ENCODE measurements around the gene NNT.
"Not testable (repeated sequence)": the region's sequence is repeated elsewhere in the genome, so short reads cannot be mapped to it uniquely, and the experiment has no call there.

NNT gene

DNA sequence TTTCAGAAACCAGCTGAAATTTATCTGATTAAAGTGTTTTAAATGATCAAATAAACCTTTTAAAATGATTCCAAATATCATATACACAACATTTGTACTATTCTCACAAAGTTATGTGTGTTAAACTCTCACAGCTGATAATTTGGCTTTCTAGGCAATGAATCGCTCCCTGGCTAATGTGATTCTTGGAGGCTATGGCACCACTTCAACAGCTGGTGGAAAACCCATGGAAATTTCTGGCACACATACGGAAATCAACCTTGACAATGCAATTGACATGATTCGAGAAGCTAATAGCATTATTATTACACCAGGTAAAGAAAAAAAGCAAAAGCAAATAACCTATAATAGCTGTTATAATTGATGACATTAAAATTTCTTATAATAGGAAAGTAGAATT is 72.4 kb downstream of the NNT start:
- DNase-seq = no peak

DNA sequence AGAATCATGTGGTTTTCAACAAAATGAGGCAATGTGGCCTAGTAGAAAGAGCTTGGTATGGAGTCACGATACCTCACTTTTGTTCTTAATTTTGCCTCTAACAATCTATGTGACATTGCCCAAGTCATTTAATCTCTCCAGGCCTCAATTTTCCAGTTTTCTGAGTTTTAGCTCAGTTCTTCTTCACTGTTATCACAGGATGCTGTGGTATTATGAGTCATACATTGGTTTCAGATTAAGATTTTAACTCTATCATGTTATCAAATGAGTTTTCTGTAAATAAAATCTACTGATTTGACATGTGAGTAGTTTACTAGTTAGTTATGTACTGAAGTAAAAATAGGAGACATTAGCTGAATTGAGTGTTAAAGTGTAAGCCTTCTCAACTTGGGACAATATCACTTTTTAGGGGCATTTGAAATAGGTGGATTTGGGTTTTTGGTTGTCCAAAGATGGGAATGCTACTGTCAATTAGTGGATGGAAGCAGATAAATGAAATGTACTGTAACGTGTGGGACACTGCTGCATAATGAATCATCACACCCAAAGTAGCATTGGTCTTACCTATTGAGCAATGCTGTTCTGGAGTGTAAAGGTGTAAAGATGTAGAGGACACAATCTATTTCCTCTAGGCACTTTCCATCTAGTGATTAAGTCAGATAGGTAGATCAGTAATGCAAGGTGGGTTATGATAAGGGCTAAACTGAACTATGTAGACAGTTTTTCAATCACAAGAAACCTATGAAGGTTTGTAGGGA is 73.3 kb downstream of the NNT start:
- DNase-seq = no peak

DNA sequence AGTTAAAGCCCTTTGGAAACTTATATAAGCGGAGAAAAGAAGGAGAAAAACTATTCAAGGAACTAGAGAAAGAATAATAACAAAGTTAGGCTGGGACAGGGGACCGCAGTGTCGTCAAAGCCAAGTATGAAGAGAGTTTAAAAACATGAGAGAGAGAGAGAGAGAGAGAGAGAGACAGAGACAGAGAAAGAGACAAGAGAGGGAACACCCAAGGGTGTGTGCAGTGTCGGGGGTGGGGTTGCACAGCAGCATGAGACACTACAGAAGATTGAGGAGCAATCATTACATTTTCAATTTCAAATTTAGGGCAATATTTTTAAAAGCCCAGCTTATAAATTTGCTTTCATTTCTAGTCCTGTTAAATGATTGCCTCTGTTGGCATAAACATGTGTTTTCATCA is 74.3 kb downstream of the NNT start:
- DNase-seq = no peak

DNA sequence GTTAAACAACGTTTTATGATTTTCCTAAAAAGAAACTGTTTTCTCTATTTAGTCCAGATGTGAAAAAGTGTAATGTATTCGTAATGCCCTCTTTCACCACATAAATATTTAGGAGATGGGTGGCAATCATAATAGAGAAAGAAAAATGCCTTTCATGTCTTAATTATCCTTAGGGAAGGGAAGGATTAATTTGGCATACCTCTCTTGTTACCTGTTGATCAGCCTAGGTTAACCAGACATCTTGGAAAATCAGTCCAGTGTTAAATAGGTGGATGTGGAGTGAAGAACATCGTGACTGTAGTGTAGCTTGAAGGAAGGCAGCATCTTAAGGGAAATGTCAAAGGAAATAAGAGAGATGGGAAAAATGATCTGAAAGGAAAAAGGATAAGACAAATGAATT is 76.2 kb downstream of the NNT start:
- DNase-seq = no peak

DNA sequence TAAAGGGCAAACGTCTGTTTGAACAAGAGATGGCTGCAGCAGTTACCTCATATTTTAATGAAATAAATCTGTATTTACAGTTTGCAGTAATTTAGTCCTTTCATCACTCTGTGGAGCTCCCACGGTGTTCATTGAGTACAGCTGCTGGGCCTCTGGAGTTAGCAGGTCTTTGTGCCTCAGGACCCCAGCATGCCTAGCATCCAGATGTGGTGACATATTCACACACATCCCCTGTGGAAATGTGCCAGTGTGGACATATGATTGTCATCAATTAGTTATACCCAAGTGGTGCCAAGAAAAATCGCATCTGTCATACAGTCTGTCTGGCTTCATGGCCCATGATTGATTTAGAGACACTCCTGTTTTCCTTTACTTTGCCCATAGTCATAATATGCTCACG is 77.3 kb downstream of the NNT start:
- no peak for DNase-seq

DNA sequence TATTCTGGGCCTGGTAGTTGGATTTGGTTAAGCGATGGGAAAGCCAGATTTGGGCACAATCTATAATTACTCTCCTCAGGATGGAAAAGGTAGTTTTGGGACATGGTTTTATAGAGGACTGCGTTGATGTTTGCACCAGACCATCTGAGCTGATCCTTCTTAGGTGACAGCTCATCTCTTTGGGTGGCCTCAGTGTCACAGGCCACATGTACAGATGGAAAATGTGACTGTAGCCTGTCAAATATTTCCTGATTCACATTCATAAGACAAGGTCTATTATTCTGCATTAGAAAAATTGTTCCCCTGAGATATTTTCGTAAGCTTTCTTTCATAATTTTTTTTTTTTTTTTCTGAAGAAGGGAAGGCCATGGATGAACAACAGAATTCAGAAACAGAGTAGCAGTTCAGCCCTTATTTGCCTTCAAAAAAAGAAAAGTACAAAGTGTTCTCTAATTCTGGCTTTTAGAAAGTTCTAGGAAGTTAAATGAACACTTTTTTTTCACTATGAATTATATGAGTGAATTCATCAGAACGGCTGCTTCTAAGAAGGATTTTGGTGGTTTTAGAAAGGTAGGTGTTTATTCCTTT is 81.0 kb downstream of the NNT start:
- DNase-seq = no peak

DNA sequence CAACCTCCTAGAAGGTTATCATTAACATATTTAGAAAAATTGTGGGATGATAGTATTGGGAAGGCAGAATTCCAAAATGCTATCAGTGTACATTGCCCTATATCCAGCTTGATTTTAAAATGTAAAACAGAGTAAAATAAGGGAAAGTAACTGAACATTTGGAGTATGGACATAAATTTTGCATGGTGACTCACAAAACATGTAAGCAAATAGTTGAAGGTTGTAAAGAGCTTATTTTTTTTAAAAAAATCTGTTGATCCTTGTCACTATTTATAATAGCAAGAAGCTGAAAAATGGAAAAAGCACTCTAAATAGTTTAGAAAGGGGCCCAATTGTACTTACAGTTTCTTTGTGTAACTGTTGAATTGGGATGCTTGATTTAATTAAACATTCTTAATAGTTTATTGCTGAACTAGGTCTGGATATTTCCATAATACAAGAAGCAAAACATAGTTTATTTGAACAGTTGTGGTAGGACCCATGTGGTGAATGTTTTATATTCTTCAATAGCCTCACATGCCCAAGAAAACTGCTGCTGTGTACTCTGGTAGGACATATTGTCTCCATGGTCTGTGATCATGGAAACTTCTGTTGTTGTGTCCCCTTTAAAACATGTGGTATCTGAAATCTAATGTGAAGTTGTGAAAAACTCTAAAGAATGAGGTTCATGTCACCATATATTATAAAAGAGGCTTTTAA is 82.4 kb downstream of the NNT start:
- DNase-seq = no peak

DNA sequence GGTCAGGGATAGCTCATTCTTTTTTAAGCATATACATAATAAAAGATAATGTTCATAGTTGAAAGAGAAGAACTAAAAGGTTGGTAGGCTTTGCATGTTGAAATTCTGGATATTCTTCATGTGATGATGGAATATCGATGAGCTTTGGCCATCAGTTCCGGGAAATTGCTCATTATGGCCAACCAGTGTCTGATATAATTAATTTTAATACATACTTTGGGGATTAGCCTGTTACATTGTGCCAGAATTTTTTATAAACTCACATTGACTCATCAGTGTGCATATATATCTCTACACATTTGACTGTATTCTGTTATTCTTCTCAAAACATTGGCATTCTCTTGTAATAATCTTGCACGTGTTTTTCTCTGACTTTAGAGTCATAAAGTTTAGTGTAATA is 84.3 kb downstream of the NNT start:
- DNase-seq = no peak

DNA sequence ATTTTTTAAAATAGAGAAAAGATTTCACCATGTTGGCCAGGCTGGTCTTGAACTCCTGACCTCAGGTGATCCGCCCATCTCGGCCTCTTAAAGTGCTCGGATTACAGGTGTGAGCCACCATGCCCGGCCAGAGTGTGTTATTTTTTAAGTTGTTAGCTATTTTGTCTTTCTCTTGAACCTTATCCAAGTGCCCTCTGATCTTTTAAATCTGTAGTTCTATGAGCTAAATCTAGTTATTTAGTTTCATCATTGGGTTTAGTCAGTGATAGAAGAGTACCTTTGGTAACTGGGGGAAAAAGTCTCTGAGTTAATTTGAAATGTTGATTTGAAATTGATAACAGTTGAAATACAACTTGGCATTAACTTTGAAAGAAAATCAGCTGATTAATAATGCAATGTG is 88.3 kb downstream of the NNT start:
- no peak for DNase-seq

DNA sequence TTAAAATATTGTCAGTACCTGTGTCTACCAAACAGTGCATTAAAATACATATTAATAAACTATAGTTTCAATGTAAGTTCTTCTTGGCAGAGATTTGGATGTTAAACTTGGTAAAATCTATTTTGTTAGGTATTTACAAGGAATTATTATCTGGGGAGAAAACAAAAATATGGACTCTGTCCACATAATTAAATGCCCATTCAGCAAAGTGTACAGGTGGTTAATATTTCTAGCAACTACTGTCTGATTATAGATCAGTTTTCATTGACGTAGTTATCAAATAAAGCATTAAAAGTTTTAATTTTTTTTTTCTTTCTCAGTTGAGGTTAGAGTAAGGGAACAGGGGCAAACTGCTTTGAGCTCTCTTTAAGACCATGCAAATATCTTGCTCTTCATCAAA is 88.9 kb downstream of the NNT start:
- no peak for DNase-seq

DNA sequence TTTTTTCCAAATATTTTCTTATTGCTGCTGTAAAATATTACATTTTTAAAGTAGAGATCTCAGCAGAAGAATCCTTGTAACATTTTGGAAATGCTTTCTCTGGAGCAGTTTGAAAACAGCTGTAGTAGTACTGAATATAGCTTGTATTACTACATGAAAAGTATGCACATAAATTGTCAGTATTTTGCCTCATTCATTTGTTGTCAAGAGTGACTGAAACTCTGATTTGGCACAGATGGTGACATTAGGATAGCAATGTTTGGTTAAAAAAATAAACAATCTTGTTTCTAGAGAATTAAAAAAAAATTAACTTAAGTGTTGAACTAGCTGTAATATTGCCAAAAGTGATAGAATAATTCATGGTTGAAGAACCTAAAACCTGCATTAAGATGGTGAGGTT is 90.4 kb downstream of the NNT start:
- DNase-seq = no peak

DNA sequence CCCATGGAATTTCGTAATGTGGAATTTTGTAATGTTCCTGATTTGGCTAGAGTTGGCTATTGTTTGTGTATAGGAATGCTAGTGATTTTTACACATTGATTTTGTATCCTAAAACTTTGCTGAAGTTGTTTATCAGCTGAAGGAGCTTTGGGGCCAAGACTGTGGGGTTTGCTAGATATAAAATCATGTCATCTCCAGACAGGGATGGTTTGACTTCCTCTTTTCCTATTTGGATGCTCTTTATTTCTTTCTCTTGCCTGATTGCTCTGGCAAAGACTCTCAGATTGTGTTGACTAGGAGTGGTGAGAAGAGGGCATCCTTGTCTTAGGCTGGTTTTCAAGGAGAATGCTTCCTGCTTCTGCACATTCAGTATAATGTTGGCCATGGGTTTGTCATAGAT is 91.0 kb downstream of the NNT start:
- DNase-seq = no peak

DNA sequence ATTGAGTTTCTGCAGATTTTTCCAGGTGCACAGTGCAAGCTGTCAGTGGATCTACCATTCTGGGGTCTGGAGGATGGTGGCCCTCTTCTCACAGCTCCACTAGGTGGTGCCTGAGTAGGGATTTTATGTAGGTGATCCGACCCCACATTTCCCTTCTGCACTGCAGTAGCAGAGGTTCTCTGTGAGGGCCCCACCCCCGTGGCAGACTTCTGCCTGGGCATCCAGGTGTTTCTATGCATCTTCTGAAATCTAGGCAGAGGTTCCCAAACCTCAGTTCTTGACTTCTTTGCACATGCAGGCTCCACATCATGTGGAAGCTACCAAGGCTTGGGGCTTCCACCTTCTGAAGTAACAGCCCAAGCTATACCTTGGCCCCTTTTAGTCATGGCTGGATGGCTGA is 93.5 kb downstream of the NNT start:
- DNase-seq = not testable (repeated sequence)

DNA sequence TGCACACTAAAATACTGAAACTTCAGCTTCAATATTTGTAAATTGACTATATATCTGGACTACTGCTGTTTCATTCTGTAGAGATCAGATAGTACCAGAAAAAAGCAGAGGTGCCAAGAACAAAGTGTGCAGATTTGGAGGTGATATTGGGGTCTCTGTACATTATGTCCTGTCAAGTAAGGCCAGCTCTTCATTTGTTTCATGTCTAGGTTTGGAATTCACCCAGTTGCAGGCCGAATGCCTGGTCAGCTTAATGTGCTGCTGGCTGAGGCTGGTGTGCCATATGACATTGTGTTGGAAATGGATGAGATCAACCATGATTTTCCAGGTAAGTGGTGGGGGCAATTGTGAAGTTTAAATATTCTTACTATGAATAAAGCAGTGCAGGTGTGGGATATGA is 96.9 kb downstream of the NNT start:
- no peak for DNase-seq

DNA sequence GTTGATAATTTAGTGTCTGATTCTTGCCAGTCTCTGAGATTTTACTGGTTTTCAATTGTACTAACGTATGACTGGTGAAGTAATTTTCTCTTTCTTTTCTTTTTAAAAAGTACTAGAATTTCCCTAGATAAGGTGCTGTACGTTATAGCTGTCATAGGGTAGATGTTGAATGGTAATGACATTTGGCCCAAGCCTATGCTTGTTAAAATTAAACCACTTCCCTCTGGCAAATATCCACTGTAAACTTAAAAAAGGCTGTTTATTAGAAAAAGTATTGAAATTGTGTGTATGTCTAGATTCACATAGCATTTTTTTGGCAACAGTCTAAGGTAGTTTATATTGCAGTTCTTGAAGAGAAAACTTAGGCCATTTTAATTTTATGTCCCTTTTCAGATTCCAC is 97.6 kb downstream of the NNT start:
- DNase-seq = no peak

DNA sequence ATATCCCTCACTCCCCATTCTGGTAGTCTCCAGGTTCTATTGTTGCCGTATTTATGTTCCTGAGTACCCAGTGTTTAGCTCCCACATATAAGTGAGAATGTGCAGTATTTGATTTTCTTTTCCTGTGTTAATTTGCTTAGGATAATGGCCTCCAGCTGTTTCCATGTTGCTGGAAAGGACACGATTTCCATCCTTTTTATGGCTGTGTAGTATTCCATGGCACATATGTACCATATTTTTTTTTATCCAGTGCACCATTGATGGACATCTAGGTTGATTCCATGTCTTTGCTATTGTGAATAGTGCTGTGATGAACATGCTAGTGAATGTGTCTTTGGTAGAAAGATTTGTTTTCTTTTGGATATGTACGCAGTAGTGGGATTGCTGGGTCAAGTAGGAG is 98.2 kb downstream of the NNT start:
- DNase-seq = no peak

DNA sequence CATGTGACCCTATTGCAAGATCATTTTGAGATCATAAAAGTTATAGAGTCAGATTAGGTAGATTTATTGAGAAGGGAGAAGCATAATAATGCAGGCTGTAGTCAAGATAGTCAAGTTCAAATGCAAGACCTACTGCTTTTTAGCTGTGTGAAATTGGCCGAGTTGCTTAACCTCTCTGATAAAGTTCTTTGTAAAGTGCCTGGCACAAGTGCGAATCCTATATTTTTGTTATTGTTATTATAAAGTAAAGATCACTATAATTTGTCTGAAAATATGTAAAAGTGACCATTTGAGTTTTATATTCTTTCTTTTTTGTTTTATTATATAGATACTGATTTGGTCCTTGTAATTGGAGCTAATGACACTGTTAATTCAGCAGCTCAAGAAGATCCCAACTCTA is 99.3 kb downstream of the NNT start:
- DNase-seq = no peak

DNA sequence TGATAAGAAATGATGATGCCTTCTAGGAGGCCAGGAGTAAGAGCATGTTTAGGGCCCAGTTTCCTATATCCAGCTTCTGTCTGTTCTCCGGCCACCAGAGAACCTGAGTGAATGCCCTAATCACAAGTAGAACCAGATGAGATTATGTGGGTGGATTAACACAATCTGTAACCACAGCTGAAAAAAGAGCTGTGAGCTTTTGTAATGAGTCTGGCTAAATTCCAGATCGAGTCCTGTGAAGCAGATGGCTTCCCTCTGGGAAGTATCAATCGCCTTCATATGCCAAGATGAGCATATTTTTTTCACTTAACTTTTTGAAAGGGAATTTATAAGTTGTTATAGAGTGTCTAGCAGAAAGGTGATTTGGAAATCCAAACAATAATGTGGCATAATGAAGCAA is 99.8 kb downstream of the NNT start:
- DNase-seq = peak; percentile 37

DNA sequence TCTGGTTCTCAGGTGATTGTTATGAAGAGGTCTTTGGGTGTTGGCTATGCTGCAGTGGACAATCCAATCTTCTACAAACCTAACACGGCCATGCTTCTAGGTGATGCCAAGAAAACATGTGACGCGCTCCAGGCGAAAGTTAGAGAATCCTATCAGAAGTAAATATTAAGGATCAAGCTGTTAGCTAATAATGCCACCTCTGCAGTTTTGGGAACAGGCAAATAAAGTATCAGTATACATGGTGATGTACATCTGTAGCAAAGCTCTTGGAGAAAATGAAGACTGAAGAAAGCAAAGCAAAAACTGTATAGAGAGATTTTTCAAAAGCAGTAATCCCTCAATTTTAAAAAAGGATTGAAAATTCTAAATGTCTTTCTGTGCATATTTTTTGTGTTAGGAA is 101.3 kb downstream of the NNT start:
- no peak for DNase-seq

DNA sequence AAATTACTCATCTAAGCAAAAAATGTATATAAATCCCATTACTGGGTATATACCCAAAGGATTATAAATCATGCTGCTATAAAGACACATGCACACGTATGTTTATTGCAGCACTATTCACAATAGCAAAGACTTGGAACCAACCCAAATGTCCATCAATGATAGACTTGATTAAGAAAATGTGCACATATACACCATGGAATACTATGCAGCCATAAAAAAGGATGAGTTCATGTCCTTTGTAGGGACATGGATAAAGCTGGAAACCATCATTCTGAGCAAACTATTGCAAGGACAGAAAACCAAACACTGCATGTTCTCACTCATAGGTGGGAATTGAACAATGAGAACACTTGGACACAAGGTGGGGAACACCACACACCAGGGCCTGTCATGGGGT is 103.6 kb downstream of the NNT start:
- DNase-seq = not testable (repeated sequence)

DNA sequence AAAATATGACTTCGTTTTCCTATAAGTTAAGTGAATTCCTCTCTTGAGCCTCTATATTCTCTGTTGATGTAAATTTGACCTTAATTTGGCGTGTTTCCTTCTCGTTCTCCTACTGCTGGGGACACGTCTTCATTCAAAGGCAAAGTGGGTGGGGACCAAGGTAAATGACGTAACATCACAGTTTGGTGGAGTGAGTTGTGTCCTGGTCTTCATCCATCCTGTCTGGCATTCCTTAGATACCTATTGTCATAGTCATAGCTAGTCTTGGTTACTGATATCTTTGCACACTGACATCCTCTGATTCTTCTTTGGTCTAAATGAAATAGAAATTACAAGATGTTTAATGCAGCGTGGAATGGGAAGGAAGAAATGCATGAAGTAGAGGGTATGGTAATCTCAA is 108.5 kb downstream of the NNT start:
- no peak for DNase-seq

DNA sequence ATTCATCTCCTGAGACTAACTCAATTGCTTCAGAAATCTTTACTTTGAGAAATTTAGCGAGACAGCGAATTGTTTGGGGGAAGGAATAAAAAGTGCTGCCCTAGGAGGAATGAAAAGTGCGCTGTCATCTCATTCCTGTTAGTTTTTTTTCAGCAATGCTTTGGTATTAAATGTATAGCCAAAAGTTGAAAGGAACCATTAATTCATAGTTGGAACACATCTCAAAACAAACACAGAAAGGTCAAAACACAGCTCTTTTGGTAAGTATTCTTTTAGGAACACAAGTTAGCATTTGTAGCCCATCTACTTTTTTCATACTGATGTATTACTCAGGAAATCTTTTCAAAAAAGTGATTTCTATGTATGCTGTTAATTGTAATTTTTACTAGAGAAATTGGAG is 109.1 kb downstream of the NNT start:
- DNase-seq = no peak

DNA sequence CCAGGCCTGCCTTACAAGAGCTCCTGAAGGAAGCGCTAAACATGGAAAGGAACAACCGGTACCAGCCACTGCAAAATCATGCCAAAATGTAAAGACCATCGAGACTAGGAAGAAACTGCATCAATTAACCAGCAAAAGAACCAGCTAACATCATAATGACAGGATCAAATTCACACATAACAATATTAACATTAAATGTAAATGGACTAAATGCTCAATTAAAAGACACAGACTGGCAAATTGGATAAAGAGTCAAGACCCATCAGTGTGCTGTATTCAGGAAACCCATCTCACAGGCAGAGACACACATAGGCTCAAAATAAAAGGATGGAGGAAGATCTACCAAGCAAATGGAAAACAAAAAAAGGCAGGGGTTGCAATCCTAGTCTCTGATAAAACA is 116.8 kb downstream of the NNT start:
- not testable (repeated sequence) for DNase-seq

DNA sequence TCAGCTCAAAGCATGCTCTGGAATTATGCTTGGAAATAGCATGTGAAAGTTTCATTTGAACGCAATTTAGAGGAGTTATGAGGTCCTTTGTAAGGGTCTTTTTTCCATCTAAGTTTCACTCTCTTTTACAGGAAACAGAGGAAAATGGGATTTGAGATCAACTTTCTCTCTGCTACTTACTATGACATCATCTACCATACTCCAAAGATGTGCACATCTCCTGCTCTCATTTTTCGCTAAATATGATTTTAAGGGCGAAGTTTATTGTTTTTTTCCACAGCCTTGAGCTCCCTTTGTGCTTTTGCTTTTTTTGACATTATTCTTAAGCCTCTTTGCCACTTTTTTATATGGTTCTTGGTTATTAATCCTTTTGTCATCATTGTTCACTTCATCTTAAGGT is 125.6 kb downstream of the NNT start:
- no peak for DNase-seq

Data from NCI-H1092 treated with DMSO at 0.1 percent for 48 hours (cell line).